HG02885 (cell line): ENCODE results near the gene HECTD1.
A peak's percentile ranks its signal among the peaks of the same experiment; 100 is the strongest.
"Not testable (repeated sequence)": the region's sequence is repeated elsewhere in the genome, so short reads cannot be mapped to it uniquely, and the experiment has no call there.

Experiments
- ATAC-seq: cut with Tn5 transposase; IDR thresholded peaks from one replicate; pipeline ENCODE4 v1.9.1; 2021; ENCODE audit warnings: mild to moderate bottlenecking; ENCODE audit not compliant: unreplicated experiment, poor library complexity

HECTD1 gene

DNA sequence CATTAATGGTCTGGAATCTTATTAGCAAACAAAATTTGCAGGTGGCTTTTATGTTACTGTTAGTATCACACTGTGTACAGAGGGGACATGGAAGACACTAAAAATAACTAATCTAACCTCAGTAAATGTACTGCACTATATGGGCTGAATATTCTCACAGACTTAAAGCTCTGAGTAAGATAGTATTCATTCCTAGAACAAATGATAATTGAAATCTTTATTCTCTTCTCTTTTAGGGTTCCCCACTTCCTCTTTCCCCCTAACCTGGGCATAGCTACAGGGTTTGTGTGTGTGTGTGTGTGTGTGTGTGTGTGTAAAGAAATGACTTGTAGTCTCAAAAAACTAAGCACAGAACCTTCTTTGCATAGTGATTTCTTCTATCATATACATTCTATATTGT lies 21.4 kb upstream of the HECTD1 start:
- peak; percentile 86 for ATAC-seq

DNA sequence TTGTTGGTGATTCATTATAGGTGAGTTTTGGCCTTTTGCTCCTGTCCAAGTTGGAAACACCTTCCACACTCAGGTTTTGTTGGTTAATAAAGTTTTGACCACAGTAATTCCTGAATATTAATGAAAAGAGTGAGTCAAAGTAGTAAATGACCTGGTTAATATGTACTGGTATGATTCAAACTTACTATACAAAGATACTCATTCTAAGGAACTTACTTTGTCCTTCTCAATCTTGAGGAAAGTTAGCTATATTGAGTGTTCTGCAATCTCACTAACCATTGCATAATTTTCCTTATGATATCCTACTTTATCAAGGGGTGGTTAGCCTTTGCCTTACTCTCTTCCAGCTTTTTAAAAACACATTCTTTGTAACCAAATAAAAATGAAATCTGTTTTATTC lies 20.9 kb upstream of the HECTD1 start:
- ATAC-seq: no peak

DNA sequence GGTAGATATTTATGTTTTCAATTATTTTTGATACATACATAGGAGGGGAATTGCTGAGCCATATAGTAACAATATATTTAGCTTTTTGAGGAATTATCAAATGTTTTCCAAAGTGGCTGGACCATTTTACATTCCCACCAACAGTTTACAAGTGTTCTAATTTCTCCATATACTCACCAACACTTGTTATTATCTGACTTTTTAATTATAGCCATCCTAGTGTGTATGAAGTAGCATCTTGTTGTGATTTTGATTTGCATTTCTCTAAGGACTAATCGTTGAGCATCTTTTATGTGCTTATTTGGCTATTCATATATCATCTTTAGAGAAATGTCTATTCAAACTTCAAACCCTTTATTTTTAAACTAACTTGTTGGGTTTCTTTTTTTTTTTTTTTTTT lies 17.2 kb upstream of the HECTD1 start:
- ATAC-seq: no peak

DNA sequence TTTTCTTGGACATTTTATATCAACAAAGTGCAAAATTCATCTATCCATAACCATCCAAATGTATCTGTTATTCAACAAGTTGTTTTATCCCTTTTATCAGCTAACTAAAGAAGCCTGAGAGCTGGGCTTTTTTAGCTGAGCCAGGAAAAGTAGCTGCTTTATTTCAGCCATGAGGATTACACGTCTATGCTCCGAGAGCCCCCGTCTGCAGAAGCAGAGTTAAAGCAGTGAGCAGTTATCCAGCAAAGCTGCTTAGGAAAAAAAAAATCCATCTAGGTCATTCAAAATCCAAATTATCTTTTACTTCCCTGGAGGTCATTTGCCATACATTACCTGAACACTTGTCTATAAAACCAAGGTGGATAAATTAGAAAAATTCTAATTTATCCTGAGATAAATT lies 15.7 kb upstream of the HECTD1 start:
- no peak for ATAC-seq

DNA sequence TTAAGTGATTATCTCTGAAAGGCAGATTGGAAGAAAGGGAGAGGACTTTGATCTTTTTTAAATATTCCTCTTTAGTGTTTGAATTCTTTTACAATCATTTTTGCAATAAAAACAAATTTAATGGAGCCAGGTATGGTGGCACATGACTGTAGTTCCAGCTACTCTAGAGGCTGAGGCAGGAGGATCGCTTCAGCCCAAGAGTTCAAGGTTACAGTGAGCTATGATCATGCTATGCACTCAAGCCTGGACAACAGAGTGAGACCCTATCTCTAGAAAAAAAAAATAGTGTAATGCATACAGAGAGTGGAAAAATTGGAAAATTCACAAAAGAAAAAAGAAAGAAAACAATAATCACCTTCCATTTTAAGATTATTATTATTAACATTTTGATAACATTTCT lies 15.2 kb upstream of the HECTD1 start:
- ATAC-seq: no peak

DNA sequence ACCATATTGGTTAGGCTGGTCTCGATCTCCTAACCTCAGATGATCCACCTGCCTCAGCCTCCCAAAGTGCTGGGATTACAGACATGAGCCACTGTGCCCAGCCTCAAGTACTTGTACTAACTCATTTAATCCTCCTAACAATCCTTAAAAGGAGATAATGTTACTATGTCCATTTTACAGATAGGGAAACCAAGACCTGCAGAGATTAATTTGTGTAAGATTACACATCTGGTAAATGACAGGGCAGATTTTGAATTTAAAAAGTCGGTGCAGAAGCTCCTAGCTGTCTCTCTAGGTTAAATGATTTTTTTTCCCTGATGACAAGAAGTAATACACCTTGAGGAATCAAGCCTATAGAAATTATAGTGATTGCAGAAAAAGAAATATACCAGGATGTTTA lies 13.7 kb upstream of the HECTD1 start:
- no peak for ATAC-seq

DNA sequence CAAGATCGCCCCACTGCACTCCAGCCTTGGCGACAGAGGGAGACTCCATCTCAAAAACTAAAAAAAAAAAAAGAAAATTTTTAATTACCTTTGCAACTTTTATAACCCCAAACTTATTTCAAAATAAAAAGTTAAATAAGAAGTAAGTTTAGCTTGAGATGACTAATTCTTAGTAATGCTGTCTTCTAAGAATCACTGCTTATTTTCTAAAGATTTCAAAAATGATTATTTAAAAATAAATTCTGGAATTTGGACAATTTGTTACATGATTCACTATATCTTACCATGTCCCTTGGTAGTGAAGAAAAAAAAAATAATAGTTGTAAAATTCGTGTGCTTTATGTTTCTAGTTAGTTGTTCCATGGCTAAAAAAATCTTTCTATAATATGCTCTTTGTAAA lies 11.6 kb upstream of the HECTD1 start:
- no peak for ATAC-seq

DNA sequence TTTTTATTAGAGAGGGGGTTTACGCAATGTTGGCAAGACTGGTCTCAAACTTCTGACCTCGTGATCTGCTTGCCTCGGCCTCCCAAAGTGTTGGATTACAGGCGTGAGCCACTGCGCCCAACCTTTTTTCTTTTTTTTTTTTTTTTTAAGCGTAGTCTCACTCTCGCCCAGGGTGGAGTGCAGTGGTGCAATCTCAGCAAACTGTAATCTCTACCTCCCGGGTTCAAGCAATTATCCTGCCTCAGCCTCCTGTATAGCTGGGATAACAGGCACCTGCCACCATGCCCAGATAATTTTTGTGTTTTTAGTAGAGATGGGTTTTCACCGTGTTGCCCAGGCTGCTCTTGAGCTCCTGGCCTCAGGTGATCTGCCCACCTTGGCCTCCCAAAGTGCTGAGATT lies 8.8 kb upstream of the HECTD1 start:
- no peak for ATAC-seq

DNA sequence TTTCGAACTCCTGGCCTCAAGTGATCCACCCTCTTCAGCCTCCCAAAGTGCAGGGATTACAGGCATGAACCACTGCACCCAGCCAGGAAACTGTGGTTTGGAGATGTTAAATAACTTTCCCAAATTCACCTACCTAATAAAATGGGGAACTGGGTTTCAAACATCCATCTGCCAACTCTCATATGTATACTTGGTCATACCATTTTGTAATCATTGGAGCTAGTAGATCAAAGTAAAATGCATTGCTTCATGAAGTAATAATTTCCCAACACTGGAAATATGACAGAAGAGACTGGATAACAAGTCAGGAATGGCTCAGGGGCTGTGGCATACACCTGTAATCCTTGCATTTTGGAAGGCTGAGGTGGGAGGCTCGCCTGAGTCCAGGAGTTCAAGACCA lies 5.3 kb upstream of the HECTD1 start:
- no peak for ATAC-seq

DNA sequence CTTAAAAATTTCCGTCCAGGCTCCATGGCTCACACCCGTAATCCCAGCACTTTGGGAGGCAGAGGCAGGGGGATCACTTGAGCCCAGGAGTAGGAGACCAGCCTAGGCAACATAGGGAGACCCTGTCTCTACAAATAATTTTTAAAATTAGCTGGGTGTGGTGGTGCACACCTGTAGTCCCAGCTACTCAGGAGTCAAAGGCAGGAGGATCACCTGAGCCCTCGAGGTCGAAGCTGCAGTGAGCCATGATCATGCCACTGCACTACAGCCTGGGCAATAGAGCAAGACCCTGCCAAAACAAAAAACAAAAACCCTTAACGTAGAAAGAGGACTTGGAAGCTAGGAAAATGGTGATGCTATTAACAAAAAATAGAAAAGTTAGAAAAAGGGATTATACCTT lies 2.0 kb upstream of the HECTD1 start:
- ATAC-seq: no peak

DNA sequence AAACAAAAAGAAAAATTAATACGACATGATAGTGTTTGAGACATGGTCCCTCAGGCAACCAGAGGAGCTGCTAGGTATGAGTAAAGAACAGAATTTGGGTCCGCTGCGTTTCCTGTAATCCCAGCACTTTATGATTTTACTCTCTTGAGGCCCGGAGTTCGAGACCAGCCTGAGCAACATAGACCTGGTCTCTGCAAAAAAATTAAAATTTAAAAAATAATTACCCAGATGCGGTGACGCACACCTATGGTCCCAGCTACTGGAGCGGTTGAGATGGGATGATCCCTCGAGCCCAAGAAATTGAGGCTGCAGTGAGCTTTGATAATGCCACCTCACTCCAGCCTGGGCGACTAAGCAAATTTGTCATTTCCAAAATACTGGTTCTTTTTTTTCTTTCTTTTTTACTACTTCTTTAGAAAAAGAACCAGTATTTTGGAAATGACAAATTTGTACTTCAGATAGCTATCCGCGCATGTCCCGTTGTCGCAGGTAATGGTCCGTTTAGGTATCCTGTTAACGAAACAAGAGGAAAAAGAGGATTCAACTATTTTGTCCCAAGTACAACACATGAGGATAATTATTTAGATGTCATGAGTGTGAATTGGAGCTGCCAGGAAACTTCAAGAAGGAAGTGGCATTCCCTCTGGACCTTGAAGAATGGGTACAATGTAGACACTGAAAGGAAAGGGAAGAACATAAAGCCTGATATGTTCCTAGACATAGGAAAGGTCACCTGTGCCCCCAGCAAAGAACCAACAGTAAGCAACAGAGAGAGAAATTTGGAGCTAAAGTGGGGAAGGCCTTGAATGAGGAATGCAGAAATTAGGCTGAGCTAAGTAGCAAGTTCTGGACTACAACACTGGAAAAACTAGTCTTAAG lies 1.2 kb upstream of the HECTD1 start:
- ATAC-seq: no peak

DNA sequence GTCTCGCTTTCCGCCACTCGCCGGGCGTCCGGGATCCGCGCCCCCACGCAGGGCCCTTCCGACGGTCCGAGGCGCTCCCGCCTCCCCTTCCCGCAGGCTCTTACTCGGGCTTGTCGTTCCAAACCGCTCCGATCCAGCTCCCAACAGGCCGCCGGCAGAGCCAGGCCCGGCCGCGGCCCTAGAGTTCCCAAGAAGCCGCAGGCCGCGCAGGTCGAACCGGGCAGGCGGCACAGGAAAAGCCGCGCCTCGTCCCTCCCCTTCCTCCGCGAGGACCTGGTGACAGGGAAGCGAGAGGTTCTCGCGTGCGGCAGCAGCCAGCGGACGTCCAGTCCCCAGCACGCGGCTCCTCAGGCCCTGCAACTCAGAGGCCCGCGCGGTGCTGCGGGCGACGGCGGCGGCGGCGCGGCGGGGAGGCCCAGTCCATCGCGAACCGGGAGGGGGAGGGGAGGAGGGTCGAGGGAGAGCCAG lies 272 bp downstream of the HECTD1 start:
- ATAC-seq: peak; percentile 36

DNA sequence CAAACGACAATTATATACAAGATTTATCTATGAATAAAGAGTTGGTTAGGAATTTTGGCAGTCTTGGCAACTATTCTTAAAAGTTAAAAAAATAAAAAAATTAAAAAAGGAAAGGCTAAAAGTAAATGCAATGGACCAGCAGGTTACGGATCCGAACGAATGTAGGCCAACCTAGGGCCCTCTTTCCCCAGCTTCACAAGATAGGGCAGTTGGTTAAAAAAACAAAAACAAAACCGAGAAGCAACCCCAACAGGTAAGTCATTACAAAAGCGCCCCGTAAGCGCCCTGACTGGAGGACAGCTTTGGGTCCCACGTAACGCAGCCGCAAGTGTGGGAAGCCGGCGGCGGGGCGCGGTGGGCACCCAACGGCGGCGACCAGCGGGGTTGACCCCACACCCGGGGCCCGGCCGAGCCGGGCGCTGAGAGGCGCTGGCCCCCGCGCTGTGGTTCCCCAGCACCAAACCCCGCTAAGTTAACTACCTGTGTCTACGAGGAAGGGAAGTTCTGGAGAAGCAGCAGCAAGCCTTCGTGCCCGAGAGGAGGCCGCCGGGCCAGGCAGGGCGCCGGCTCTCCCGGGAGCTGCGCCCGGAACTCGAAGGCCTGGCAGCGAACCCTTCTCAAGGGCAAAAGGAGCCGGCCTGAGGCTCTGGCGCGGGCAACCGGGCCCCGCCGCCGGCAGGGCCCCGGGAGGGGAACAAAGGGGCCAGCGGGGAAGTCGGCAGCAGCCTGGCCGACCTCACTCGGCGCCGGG lies 882 bp downstream of the HECTD1 start:
- ATAC-seq: peak; percentile 18

DNA sequence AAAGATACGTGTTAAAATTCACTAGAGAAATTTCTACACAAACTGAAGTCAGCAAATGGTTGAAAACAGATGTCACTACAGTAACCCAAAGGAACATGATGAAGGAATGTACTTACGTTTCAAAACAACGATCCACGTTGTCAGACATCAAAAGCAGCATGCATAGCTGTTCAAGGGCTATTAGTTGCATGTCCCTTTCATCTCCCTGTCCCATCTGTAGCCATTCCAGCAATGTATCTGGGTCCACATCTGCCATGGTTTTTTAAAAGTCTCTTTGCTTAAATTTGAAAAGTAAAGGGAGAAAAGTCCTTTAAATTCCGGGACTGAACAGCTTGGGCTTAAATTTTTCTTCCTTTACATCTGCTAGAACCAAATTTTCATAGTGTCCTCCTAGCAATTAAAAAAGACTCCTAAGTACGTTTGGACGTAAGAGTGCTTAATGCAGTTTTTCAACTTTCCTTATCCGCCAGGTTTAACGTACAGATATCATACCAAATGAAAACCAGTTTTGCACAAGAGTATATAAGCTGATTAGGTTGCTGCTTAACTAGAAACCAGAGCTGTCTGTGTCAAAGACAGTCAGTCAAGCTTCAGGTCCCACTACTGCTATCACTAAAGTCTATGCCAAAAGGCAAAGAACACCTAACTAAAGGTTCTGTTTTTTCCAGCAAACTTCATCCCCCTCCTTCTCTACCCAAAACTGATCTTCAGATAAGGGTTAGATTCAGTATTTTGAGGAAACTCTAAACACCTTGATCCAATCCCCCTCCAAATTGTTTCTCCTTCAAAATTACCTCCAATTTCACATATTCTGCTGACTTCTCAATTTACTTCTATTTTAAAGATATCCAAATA lies 1.7 kb downstream of the HECTD1 start:
- ATAC-seq: no peak

DNA sequence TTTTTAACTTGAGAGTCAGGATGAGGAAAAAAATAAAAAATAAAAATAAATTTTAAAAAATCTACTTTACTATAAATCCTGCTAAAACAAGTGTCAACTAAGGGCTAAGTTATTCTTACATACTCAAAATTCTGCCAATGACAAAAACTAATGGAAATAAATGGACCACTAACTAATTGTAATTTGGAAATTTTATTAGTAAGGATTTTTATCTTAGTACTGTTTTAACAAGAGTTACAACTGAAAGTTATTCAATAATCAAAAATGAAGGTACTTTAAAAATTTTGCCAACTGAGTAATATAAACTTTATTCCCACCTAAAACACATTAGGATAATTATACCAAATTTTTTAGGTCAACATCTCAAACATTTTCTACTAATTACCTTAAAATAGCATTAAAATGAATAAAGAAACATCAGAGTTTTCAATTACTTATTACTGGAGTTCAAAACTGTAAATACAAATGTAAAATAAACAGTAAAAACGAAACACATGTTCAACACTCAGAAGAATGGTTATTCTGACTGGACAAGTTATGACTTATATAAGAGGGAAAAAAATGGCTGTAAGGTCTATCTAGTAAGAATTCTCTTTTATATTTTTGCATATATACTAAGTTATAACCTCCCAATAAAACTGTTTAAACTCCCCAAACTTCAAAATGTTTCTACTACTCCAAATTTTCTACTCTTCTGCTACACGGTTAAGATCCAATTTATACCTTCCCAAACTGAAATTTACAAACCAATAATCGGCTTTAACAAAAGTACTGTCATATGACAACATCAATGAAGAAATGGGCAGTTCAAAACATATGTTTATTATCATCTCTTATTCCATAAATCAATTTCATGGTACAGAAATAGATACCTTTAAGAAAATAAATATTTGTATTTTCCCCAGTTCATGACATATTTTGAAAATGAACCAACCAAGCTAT lies 2.7 kb downstream of the HECTD1 start:
- ATAC-seq: no peak

DNA sequence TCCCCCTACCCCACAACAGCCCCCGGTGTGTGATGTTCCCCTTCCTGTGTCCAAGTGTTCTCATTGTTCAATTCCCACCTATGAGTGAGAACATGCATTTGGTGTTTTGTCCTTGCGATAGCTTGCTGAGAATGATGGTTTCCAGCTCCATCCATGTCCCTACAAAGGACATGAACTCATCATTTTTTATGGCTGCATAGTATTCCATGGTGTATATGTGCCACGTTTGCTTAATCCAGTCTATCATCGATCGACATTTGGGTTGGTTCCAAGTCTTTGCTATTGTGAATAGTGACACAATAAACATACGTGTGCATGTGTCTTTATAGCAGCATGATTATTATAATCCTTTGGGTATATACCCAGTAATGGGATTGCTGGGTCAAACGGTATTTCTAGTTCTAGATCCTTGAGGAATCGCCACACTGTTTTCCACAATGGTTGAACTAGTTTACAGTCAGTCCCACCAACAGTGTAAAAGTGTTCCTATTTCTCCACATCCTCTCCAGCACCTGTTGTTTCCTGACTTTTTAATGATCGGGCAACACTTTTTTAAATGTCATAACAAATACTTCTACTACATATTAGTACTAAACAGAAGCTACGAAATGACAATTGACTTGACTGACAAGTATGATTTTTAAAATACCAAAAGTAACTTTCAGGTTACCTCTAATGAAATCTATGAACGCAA lies 3.5 kb downstream of the HECTD1 start:
- not testable (repeated sequence) for ATAC-seq

DNA sequence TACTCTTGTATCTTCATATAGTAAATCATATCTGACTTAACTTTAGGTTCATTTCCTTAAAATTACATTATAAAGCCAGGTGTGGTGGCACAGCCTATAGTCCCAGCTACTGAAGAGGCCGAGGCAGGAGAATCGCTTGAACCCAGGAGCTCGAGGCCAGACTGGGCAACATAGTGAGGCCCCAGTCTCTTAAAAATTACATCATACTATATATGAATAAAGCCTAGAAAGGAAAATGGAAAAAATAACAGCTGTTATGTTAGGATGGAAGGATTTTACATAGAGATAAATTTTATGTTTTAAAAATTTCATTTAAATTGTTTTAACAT lies 4.2 kb downstream of the HECTD1 start:
- ATAC-seq: no peak

DNA sequence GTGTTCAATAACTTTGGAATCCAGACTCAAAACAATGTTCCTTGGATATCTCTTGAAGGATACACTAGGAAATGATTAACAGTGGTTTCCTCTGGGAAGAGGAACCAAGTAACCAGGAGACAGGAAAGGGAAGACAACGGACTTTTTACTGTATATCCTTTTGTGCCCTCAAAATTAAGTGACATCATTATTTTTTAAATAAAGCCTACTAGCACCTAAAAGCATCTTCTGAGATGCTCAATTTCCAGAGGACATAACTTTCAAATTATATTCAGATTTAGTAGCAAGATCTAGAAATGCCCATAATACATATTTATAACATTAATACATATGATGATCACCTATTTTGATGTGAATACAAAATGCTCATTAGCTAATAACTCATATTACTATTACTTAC lies 6.5 kb downstream of the HECTD1 start:
- no peak for ATAC-seq

DNA sequence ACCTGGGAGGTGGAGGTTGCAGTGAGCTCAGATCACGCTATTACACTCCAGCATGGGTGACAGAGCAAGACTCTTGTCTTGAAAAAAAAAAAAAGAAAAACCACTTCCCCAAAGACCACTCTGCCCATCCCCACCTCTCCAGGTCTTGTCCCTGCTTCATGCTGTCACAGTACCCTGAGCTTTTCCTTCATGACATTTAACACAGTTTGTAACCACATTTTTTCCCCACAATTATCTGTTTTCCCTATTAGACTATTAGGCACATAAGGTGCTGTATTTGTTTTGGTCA lies 6.9 kb downstream of the HECTD1 start:
- ATAC-seq: no peak
